Midbrain (tissue), 1 donor: ENCODE results near the gene TUFT1.

Experiments
- DNase-seq: peaks from one replicate; lab custom pipeline; 2025; lab: John Stamatoyannopoulos, UW

Gene TUFT1

DNA sequence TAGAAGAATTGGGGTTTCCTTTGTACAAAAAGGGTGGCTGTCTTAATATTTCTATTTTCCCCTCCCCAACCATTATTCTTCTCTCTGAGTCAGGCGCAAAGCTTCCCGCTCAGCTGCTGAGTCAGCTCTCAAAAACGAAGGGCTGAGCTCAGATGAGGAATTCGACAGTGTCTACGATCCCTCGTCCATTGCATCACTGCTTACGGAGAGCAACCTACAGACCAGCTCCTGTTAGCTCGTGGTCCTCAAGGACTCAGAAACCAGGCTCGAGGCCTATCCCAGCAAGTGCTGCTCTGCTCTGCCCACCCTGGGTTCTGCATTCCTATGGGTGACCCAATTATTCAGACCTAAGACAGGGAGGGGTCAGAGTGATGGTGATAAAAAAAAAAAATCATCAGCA is 3.0 kb upstream of the TUFT1 start:
- no peak for DNase-seq

GRCh38 chr1:151539321-151540020 is 638 bp upstream of the TUFT1 start:
- peak; percentile 40 for DNase-seq

DNA sequence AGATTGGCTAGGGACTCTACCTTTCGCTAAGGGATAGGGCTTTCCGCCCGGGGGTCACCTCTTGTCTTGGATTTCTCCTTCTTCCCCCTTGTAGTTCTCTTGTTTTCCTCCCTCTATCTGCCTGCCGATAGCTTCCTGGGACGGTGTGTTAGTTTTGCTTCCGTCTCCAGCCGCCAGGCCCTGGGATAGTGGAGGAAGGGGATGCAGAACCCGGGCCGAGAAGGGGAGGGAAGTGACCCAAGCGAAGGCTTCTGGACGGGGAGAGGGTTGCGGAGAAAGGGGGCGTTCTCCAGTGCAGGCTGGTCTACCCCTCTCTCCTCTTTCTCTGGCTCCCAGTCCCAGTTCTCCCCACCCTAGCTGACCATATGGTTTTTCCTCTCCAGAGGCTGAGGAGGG is 871 bp downstream of the TUFT1 start:
- no peak for DNase-seq

- DNase-seq: no peak
Measured at GRCh38 chr1:151541752-151542151, 1.6 kb downstream of the TUFT1 start.

DNA sequence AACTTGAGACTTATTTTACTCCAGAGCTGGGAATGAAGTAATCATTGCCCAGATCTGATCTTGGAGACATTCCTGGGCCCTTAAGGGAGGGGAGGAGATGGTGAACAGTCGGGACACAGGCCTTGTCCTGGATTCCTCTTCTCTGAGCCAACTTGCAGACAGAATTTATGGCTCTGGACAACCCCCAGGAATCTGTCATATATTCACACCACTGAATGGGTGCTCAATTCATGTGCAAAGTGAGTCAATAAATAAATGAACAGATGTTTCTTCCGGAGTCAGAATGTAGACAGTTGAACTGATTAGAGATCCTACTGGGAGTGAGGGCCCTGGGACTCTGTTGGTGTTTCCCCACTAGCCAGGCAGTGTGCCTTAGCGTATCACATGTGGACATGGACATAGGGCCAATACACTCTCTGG is 2.6 kb downstream of the TUFT1 start:
- DNase-seq: no peak

- no peak for DNase-seq
Measured at GRCh38 chr1:151545542-151545941, 5.4 kb downstream of the TUFT1 start.

DNA sequence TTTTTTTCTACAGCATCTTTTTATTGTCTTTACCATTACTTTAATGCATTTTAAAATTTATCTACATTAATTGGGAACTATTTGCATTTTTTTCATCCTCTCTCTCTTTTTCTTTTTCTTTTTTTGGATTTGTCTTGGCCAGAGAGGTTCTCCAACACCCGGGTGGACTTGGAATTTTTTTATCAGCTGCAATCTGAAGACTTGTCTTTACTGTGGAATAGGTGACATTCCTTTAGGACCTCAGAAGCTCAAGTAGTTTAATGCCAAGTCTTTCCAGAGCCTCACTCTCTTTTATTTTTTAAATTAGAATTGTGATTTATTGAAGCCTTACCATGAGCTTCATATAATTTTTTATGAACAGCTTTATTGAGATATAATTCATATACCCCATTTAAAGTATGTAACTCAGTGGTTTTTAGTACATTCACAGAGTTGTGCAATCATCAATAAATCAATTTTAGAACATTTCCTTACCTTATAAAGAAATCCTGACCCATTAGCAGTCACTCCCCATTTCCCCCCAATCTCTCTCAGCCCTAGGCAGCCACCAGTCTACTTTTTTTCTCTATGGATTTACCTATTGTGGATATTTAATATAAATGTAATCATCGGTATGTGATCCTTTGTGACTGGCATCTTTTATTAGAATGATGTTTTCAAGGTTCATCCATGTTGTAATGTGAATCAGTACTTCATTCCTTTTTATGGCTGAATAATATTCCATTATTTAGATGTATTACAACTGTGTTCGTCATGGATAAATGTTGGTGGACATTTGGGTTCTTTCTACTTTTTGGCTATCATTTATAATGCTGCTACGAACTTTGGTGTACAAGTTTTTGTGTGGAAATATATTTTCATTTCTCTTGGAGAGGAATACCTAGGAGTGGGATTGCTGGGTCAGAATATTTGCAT is 6.2 kb downstream of the TUFT1 start:
- DNase-seq: no peak

DNA sequence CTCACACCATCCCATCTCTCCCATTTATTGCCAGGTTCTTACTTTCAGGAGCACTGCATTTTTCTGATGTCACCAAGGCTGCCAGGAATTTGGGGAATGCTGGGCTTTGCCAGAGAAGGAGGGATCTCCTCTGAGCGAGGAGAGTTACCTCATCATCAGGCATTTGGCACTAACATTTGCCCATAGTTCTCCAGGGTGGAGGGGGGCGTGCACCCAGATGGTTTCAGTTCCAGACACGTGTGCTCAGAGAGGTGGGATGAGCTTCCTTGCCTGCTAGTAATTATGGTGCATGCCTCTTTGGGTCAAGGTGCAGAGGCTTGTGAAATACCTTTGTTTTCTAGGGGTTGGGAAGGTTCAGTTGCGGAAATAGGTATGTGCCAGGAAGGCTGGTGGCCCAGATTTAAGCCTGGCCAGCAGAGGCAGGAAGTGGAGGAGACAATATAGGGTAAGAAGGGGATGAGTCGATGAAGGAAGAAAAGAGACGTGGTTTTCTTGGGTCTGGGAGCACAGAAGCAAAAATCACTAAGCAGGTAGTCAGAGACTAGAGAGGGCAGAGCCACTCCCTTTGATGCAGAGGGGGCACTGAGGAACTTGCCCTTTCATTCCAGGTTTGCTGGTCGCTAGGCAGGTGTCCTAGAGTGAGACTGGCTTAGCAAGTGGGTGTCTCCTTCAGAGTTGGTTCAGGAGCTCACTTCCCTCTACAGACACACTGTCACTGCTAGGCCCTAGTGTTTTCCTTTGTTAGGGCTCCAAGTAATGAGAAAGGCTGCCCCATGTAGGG is 7.2 kb downstream of the TUFT1 start:
- no peak for DNase-seq

GRCh38 chr1:151547900-151548230 is 7.8 kb downstream of the TUFT1 start:
- DNase-seq: no peak

DNA sequence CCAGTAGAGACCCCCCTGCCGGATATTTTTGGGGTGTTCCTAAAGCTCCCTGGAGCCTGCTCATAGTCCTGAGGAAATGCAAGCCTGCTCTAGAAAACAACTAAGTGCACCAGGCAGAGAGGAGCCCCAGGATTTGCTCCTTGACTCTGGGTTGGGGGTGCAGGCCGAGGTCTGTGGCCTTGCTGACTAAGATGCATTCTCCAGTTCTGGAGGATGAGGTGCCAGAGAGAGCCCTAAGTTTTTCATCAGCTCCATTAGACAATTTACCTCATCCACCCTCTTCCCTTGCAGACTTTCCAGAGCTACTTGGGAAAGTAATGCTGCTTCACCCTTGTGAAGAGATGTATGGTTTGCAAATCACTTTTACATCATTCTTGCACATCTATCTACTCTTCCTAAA is 9.1 kb downstream of the TUFT1 start:
- DNase-seq: no peak

GRCh38 chr1:151553659-151554058 is 13.6 kb downstream of the TUFT1 start:
- DNase-seq: no peak

DNA sequence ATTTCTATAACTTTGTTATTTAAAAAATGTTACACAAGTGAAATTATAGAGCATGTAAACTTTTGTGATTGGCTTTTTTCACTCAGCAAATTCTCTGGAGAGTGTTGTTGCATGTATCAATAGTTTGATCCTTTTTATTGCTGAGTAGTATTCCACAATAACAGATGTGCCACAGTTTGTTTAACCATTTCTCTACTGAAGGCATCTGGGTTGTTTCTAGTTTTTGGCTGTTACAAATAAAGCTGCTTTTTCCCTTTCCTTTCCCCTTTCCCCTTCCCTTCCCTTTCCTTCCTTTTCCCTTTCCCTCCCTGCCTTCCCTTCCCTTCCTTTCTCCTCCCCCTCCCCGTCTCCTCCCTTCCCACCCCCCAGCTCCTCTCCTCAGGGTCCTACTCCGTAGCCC is 15.9 kb downstream of the TUFT1 start:
- DNase-seq: no peak

GRCh38 chr1:151562661-151563060 is 22.6 kb downstream of the TUFT1 start:
- DNase-seq: no peak

DNA sequence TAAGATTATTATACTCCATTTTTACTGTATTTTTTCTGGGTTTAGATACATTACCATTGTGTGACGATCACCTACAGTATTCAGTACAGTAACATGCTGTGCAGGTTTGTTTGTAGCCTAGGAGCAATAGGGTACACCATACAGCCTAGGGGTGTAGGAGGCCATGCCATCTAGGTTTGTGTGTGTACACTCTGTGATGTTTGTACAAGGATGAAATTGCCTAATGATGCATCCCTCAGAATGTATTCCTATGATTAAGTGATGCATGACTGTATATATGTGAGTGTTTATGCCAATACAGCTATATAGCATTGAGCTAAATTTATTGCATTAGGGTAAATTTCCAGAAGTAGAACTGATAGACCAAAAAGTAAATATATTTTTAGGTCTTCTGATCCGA is 23.3 kb downstream of the TUFT1 start:
- no peak for DNase-seq

- DNase-seq: no peak
Measured at GRCh38 chr1:151565502-151566189, 25.5 kb downstream of the TUFT1 start.

GRCh38 chr1:151568626-151569088 is 28.5 kb downstream of the TUFT1 start:
- no peak for DNase-seq

DNA sequence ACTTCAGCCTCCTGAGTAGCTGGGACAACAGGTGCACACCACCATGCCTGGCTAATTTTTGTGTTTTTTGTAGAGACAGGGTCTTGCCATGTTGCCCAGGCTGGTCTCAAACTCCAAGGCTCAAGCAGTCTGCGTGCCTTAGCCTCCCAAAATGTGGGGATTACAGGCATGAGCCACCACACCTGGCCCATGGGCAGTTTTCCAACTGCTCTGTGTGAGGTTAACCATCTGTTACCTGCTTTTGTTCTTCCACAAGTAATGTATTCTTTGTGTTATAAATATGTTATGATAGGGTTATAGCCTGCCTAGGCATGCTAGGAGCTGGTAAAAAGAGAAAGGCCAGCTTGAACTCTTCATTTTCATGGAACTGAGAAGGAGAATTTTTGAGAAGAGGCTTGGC is 30.7 kb downstream of the TUFT1 start:
- no peak for DNase-seq

- no peak for DNase-seq
Measured at GRCh38 chr1:151574575-151575529, 34.7 kb downstream of the TUFT1 start.

GRCh38 chr1:151577173-151577572 is 37.1 kb downstream of the TUFT1 start:
- DNase-seq: no peak

GRCh38 chr1:151578941-151579340 is 38.8 kb downstream of the TUFT1 start:
- DNase-seq: no peak
